Measurements from ENCODE around the gene URAD. TPM values are rescaled to one million over a fixed set of nuclear protein-coding genes. Genes with fewer than 3 reads are reported as not detected.

The URAD gene
- total RNA-seq, 2 experiments from 2014 or later: not detected

DNA sequence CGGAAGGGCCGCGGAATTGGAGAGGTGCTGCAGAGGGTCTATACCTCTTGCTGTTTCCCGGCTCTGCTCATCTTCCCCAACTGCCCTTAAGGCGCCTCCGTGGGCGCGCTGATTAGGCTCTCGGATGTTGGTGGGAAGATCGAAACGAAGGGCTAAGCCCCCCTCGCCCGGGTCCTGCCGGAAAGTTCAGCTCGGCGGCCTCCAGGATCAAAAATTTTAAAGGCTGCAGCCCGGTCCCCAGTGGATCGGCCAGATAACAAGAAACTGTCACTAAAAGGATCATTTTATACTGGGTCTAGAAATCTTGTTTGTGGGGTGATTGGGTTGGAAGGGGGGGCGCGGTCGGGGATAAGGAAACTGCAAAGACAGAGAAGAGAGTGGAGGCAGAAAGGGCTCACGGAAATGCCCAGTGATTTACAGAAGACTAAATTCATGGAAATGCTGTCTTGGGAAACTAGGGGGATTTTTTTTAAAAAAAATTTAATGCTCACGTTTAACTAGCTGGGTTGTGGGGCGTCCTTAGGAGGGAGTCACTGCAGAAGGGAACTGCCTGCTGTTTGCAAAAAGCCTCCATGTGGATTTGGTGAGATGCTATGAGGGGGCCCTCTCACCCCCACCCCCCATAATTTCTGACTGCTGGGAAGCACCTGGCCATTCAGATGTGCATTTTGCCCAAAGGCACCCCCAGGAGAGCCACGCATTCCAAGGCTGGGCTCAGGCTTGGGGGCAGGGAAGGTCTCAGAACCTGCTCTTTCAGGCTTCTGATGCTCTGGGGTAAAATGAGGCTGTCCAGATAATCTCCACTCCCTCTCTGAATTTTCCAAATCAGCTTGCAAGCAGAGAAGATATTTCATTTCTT, 27.0 kb downstream of the URAD start:
- ATAC-seq (ENCODE audit: poor library complexity) (no peak), DNase-seq (no peak)
- Mint-ChIP-seq H3K4me1 (ENCODE audit: low read depth) (peaks cover 3% of the 10 kb centered on the region), H3K36me3 (ENCODE audit: low read depth) (no peaks in the 10 kb centered on the region), H3K4me3 (no peak overlapping the region), H3K27ac (no peak overlapping the region), H3K9me3 (no peaks in the 10 kb centered on the region), H3K27me3 (peaks cover 90% of the 10 kb centered on the region)
- TF ChIP-seq, protein P1, sequence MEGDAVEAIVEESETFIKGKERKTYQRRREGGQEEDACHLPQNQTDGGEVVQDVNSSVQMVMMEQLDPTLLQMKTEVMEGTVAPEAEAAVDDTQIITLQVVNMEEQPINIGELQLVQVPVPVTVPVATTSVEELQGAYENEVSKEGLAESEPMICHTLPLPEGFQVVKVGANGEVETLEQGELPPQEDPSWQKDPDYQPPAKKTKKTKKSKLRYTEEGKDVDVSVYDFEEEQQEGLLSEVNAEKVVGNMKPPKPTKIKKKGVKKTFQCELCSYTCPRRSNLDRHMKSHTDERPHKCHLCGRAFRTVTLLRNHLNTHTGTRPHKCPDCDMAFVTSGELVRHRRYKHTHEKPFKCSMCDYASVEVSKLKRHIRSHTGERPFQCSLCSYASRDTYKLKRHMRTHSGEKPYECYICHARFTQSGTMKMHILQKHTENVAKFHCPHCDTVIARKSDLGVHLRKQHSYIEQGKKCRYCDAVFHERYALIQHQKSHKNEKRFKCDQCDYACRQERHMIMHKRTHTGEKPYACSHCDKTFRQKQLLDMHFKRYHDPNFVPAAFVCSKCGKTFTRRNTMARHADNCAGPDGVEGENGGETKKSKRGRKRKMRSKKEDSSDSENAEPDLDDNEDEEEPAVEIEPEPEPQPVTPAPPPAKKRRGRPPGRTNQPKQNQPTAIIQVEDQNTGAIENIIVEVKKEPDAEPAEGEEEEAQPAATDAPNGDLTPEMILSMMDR (IDR thresholded peaks at IDR 0.05): no peak
- CTCF ChIA-PET: no interaction called here
- Histone ChIP-seq H3K4me1 (ENCODE audit: insufficient read depth, low read length) (peaks cover 15% of the 10 kb centered on the region), H3K36me3 (ENCODE audit: insufficient read depth, low read length) (no peaks in the 10 kb centered on the region), H3K4me3 (ENCODE audit: low read length) (no peak overlapping the region), H3K27ac (ENCODE audit: low read depth in 1 of 2, low read length in 2 of 2) (no peak overlapping the region), H3K27me3 (ENCODE audit: control insufficient read depth in 1 of 2, insufficient read depth in 2 of 2, low read length in 2 of 2) (peaks cover 71 to 87% of the 10 kb centered on the region in 2 experiments), H3K9me3 (ENCODE audit: control insufficient read depth in 1 of 2, insufficient read depth in 1 of 2, low read length in 2 of 2) (peaks cover 0 to 8% of the 10 kb centered on the region in 2 experiments)
- POLR2A ChIA-PET: no interaction called here
- intact Hi-C loops (cut with DNase I, micrococcal nuclease): no loop called here

DNA sequence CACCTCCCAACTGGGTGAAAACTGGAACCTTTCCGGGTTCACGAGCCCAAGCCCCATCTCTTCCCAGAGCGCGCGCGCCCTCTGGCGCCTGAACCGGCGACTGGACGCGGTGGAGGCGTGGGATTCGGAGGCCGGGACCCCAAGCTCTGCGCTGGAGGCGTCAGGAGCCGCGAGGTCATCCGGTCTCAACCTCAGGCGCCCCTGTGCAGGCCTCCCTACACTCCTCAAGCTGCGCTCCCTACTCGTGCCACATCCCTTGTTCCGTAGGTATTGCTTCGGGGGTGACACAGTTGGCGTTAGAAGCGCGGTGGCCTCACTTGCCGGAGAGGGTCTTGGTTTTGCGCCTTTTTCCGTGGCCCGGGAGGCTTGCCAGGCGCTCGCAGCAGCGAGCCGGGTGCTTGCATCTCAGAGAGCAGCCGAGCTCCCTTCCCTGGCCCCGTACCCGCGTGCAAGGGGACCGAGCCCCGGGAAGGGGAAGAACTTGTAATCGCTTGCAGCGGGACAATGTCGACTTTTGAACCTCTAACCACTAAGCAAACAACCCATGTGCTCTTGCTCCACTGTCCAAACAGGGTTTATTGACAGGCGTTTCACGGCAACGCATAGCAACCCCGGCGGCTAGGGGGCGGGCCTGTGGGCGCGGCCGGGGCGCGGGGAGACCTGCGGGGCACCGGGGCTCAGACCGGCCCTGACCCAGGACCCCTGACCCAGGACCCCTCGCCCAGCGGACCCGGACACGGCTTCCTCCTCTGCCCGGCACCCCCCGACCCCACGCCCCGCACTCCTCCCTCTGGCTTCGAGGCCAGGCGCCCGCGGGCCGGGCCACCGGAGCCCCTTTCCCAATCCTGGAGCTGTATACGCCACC, 27.9 kb downstream of the URAD start:
- Mint-ChIP-seq H3K4me3 (peak overlapping the region; percentile 7), H3K4me1 (ENCODE audit: low read depth) (peaks cover 4% of the 10 kb centered on the region), H3K27ac (no peak overlapping the region), H3K36me3 (ENCODE audit: low read depth) (no peaks in the 10 kb centered on the region), H3K27me3 (peaks cover 90% of the 10 kb centered on the region), H3K9me3 (no peaks in the 10 kb centered on the region)
- peak in 2 of 14 experiments; percentile 12 to 27 for DNase-seq
- no peak for ATAC-seq (ENCODE audit: poor library complexity)
- no peak overlapping the region for H3K27ac ChIP-seq (ENCODE audit: low read depth in 1 of 2, low read length in 2 of 2)
- peaks cover 15% of the 10 kb centered on the region for H3K4me1 ChIP-seq (ENCODE audit: insufficient read depth, low read length)
- ChIA-PET CTCF (no interaction called here), POLR2A (no interaction called here)
- peak overlapping the region; percentile 21 for H3K4me3 ChIP-seq (ENCODE audit: low read length)
- H3K9me3 ChIP-seq (ENCODE audit: control insufficient read depth in 1 of 2, insufficient read depth in 1 of 2, low read length in 2 of 2): peaks cover 0 to 6% of the 10 kb centered on the region in 2 experiments
- intact Hi-C loops (cut with DNase I, micrococcal nuclease): no loop called here
- TF ChIP-seq, protein P1 (IDR thresholded peaks at IDR 0.05): no peak
- H3K27me3 ChIP-seq (ENCODE audit: control insufficient read depth in 1 of 2, insufficient read depth in 2 of 2, low read length in 2 of 2): peaks cover 68 to 87% of the 10 kb centered on the region in 2 experiments
- no peaks in the 10 kb centered on the region for H3K36me3 ChIP-seq (ENCODE audit: insufficient read depth, low read length)

DNA sequence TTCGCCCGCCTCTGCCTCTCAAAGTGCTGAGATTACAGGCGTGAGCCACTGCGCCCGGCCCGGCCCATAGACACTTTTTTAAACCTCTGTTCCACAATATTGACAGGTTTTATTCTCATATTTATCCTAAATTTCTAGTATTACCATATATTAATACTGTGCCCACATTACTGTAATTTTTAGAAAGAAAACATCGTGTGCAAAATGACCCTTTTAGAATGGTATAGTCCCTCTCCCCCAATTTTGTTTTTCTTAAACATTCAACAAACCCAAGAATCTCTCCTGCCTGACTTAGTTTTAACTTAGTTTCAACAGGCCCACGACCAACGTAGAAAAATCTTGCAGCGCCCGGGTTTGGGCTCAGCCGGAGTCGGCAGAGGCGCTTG, 28.5 kb downstream of the URAD start:
- Histone ChIP-seq H3K9me3 (ENCODE audit: control insufficient read depth in 1 of 2, insufficient read depth in 1 of 2, low read length in 2 of 2) (peaks cover 0 to 6% of the 10 kb centered on the region in 2 experiments), H3K36me3 (ENCODE audit: insufficient read depth, low read length) (no peaks in the 10 kb centered on the region), H3K4me1 (ENCODE audit: insufficient read depth, low read length) (peaks cover 15% of the 10 kb centered on the region), H3K27ac (ENCODE audit: low read depth in 1 of 2, low read length in 2 of 2) (no peak overlapping the region), H3K4me3 (ENCODE audit: low read length) (peak overlapping the region; percentile 21), H3K27me3 (ENCODE audit: control insufficient read depth in 1 of 2, insufficient read depth in 2 of 2, low read length in 2 of 2) (peaks cover 62 to 87% of the 10 kb centered on the region in 2 experiments)
- H3K9me3 Mint-ChIP-seq: no peaks in the 10 kb centered on the region
- ATAC-seq (ENCODE audit: poor library complexity) (no peak), DNase-seq (no peak)
- H3K27me3 Mint-ChIP-seq: peaks cover 90% of the 10 kb centered on the region
- no peaks in the 10 kb centered on the region for H3K36me3 Mint-ChIP-seq (ENCODE audit: low read depth)
- peaks cover 10% of the 10 kb centered on the region for H3K4me1 Mint-ChIP-seq (ENCODE audit: low read depth)
- TF ChIP-seq, protein P1 (IDR thresholded peaks at IDR 0.05): no peak
- CTCF ChIA-PET: no interaction called here
- POLR2A ChIA-PET: no interaction called here
- no peak overlapping the region for H3K27ac Mint-ChIP-seq
- intact Hi-C loops (cut with DNase I, micrococcal nuclease): no loop called here
- H3K4me3 Mint-ChIP-seq: no peak overlapping the region
